HCT116 (cell line): ENCODE results near the gene HOMER2.

Experiments
- CBX3 ChIP-seq: IDR thresholded peaks from 2 replicates; pipeline ENCODE4 v1.6.1; 2012; ENCODE audit warnings: low read depth
- CEBPB ChIP-seq: IDR thresholded peaks from 2 replicates; pipeline ENCODE4 v1.6.1; 2012; ENCODE audit warnings: low read depth
- EGR1 ChIP-seq: IDR thresholded peaks from 2 replicates; pipeline ENCODE4 v1.6.1; 2012; ENCODE audit warnings: low read depth
- EZH2 ChIP-seq: fragments of 200-600 bp; sonication (generic); IDR thresholded peaks from 2 replicates; pipeline ENCODE4 v1.6.1; 2017; ENCODE audit warnings: antibody characterized with exemption, mixed run types
- JUND ChIP-seq: IDR thresholded peaks from 2 replicates; pipeline ENCODE4 v1.6.1; 2012
- POLR2A ChIP-seq: IDR thresholded peaks from 2 replicates; pipeline ENCODE4 v1.7.0; 2011; ENCODE audit warnings: borderline replicate concordance; ENCODE audit not compliant: insufficient read depth, insufficient read length; ENCODE audit errors: extremely low read depth
- POLR2AphosphoS5 ChIP-seq: IDR thresholded peaks from 2 replicates; pipeline ENCODE4 v1.6.1; 2011; ENCODE audit warnings: mild to moderate bottlenecking, low read depth, low read length, moderate library complexity
- YY1 ChIP-seq: IDR thresholded peaks from 2 replicates; pipeline ENCODE4 v1.6.1; 2011; ENCODE audit warnings: low read length, low read depth, moderate library complexity, mild to moderate bottlenecking; ENCODE audit not compliant: insufficient replicate concordance; ENCODE audit errors: extremely low read depth
- ZFX ChIP-seq: fragments of 450-650 bp; IDR thresholded peaks from 2 replicates; pipeline ENCODE4 v1.6.1; 2017
- TF ChIP-seq, protein P1 (sequence below), 3 experiments: fragments of 200-600 bp in 1 of 3; sonication (generic) in 1 of 3; IDR thresholded peaks in 2 of 3; conservative IDR thresholded peaks in 1 of 3; 2 replicates each; pipeline ENCODE4 v1.5.1; 2012 to 2017; ENCODE audit warnings: low read depth in 2 of 3, low read length in 2 of 3, antibody characterized with exemption in 1 of 3, borderline replicate concordance in 1 of 3, control low read depth in 1 of 3, mild to moderate bottlenecking in 1 of 3, mixed read lengths in 1 of 3, mixed run types in 1 of 3, moderate library complexity in 1 of 3; ENCODE audit not compliant: insufficient read depth in 1 of 3
- TF ChIP-seq, protein P2 (sequence below): IDR thresholded peaks from 2 replicates; pipeline ENCODE4 v1.6.1; 2012
- TF ChIP-seq, protein P3 (sequence below): IDR thresholded peaks from 2 replicates; pipeline ENCODE4 v1.6.1; 2012; ENCODE audit warnings: low read depth

DNA sequence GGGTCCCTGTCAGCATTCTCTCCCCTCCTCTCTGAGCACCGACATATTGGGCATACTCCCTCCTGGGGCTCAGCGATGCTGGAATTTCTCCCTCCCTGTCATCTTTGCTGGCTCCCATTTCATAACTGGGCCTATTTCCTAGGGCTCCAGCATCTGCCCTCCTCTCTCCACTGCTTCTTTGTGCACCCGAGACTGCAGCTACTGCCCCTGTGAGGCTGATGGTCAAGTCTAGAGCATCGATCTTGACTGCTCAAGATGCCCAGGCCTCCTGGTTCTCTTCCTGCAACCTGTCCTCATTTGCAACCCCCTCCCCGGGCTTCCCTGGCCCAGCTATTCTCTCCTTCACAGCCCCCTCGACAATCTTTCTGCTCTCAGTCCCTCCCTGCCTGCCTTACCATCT lies 89.6 kb downstream of the HOMER2 start:
- no peak for TF ChIP-seq POLR2A
- TF ChIP-seq, protein P1, sequence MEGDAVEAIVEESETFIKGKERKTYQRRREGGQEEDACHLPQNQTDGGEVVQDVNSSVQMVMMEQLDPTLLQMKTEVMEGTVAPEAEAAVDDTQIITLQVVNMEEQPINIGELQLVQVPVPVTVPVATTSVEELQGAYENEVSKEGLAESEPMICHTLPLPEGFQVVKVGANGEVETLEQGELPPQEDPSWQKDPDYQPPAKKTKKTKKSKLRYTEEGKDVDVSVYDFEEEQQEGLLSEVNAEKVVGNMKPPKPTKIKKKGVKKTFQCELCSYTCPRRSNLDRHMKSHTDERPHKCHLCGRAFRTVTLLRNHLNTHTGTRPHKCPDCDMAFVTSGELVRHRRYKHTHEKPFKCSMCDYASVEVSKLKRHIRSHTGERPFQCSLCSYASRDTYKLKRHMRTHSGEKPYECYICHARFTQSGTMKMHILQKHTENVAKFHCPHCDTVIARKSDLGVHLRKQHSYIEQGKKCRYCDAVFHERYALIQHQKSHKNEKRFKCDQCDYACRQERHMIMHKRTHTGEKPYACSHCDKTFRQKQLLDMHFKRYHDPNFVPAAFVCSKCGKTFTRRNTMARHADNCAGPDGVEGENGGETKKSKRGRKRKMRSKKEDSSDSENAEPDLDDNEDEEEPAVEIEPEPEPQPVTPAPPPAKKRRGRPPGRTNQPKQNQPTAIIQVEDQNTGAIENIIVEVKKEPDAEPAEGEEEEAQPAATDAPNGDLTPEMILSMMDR (IDR thresholded peaks at IDR 0.05 in 2 of 3, conservative IDR thresholded peaks at IDR 0.05 in 1 of 3; ENCODE audit: borderline replicate concordance in 1 of 3, insufficient read depth in 1 of 3, low read depth in 2 of 3, low read length in 2 of 3) = no peak
- TF ChIP-seq JUND = no peak
- no peak for TF ChIP-seq CEBPB
- no peak for TF ChIP-seq CBX3
- no peak for TF ChIP-seq POLR2AphosphoS5
- no peak for TF ChIP-seq EGR1
- TF ChIP-seq, protein P2, sequence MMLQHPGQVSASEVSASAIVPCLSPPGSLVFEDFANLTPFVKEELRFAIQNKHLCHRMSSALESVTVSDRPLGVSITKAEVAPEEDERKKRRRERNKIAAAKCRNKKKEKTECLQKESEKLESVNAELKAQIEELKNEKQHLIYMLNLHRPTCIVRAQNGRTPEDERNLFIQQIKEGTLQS = no peak
- TF ChIP-seq YY1 = no peak
- TF ChIP-seq EZH2 = no peak
- TF ChIP-seq, protein P3, sequence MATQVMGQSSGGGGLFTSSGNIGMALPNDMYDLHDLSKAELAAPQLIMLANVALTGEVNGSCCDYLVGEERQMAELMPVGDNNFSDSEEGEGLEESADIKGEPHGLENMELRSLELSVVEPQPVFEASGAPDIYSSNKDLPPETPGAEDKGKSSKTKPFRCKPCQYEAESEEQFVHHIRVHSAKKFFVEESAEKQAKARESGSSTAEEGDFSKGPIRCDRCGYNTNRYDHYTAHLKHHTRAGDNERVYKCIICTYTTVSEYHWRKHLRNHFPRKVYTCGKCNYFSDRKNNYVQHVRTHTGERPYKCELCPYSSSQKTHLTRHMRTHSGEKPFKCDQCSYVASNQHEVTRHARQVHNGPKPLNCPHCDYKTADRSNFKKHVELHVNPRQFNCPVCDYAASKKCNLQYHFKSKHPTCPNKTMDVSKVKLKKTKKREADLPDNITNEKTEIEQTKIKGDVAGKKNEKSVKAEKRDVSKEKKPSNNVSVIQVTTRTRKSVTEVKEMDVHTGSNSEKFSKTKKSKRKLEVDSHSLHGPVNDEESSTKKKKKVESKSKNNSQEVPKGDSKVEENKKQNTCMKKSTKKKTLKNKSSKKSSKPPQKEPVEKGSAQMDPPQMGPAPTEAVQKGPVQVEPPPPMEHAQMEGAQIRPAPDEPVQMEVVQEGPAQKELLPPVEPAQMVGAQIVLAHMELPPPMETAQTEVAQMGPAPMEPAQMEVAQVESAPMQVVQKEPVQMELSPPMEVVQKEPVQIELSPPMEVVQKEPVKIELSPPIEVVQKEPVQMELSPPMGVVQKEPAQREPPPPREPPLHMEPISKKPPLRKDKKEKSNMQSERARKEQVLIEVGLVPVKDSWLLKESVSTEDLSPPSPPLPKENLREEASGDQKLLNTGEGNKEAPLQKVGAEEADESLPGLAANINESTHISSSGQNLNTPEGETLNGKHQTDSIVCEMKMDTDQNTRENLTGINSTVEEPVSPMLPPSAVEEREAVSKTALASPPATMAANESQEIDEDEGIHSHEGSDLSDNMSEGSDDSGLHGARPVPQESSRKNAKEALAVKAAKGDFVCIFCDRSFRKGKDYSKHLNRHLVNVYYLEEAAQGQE = no peak
- no peak for TF ChIP-seq ZFX
